SU-DHL-6 (cell line): ENCODE data around the gene PRR7.

Experiments
- H2AFZ ChIP-seq: fragments of 200-600 bp; sonication (generic); 2 replicates; pipeline ENCODE4 v1.6.1; 2014; ENCODE audit warnings: low read depth, mild to moderate bottlenecking, moderate library complexity, mixed read lengths, antibody characterized with exemption, low read length; ENCODE audit not compliant: severe bottlenecking
- H3F3A ChIP-seq: fragments of 200-600 bp; shearing (Covaris generic); 2 replicates; pipeline ENCODE4 v1.6.0; 2016; ENCODE audit warnings: antibody characterized with exemption, mild to moderate bottlenecking; ENCODE audit not compliant: insufficient read depth
- H3K27ac ChIP-seq: fragments of 200-600 bp; sonication (generic); 2 replicates; pipeline ENCODE4 v1.5.1; 2016; ENCODE audit warnings: low read depth, mild to moderate bottlenecking, low read length, moderate library complexity, mixed read lengths
- H3K27me3 ChIP-seq: fragments of 200-600 bp; sonication (generic), shearing (Covaris generic); 2 replicates; pipeline ENCODE4 v1.6.0; 2014; ENCODE audit warnings: mild to moderate bottlenecking, low read length
- H3K36me3 ChIP-seq: fragments of 200-600 bp; sonication (generic); 2 replicates; pipeline ENCODE4 v1.6.1; 2014; ENCODE audit warnings: mild to moderate bottlenecking, low read length, mixed read lengths
- H3K4me2 ChIP-seq: fragments of 300-600, 200-600 bp; shearing (Covaris generic), sonication (generic); 2 replicates; pipeline ENCODE4 v1.6.0; 2014; ENCODE audit warnings: low read length, low read depth, mild to moderate bottlenecking; ENCODE audit not compliant: poor library complexity, severe bottlenecking
- H3K4me3 ChIP-seq: fragments of 200-600 bp; sonication (generic); 2 replicates; pipeline ENCODE4 v1.5.1; 2014; ENCODE audit warnings: antibody characterized with exemption, low read length, mild to moderate bottlenecking, mixed read lengths; ENCODE audit not compliant: insufficient read depth, poor library complexity, severe bottlenecking
- H3K79me2 ChIP-seq: fragments of 200-600 bp; sonication (generic); 2 replicates; pipeline ENCODE4 v1.6.1; 2014; ENCODE audit warnings: mild to moderate bottlenecking, low read length, moderate library complexity; ENCODE audit not compliant: insufficient read depth
- H3K9ac ChIP-seq: fragments of 200-600 bp; sonication (generic); 2 replicates; pipeline ENCODE4 v1.7.0; 2014; ENCODE audit warnings: mild to moderate bottlenecking, low read length
- H3K9me2 ChIP-seq: fragments of 200-600 bp; sonication (generic); replicated peaks from 2 replicates; pipeline ENCODE4 v1.6.1; 2014; ENCODE audit warnings: low read length; ENCODE audit not compliant: insufficient read depth
- H3K9me3 ChIP-seq: fragments of 200-600 bp; sonication (generic); 2 replicates; pipeline ENCODE4 v1.6.1; 2014; ENCODE audit warnings: low read length, mixed read lengths; ENCODE audit not compliant: insufficient read depth
- H4K20me1 ChIP-seq: fragments of 200-600 bp; sonication (generic); 2 replicates; pipeline ENCODE4 v1.6.1; 2014; ENCODE audit warnings: low read depth, mild to moderate bottlenecking, antibody characterized with exemption, low read length, moderate library complexity, mixed read lengths
- CTCF ChIP-seq: fragments of 200-600 bp; sonication (generic); IDR thresholded peaks from one replicate; pipeline ENCODE4 v1.5.1; 2017; ENCODE audit warnings: antibody characterized with exemption, mild to moderate bottlenecking, low read length, moderate library complexity; ENCODE audit not compliant: insufficient read depth, poor library complexity, severe bottlenecking
- EZH2phosphoT487 ChIP-seq: fragments of 200-600 bp; sonication (generic), shearing (Covaris generic); conservative IDR thresholded peaks from 2 replicates; pipeline ENCODE4 v1.6.1; 2018; ENCODE audit warnings: mild to moderate bottlenecking, antibody characterized with exemption, low read length, moderate library complexity, mixed read lengths

Gene PRR7

GRCh38 chr5:177458912-177459350 is 12.3 kb downstream of the PRR7 start:
- H3F3A ChIP-seq = peaks cover 13% of the 10 kb centered on the region
- H3K9ac ChIP-seq = no peak overlapping the region
- no peaks in the 10 kb centered on the region for H3K36me3 ChIP-seq
- H3K79me2 ChIP-seq = no peaks in the 10 kb centered on the region
- H3K27ac ChIP-seq = no peak overlapping the region
- H3K27me3 ChIP-seq = no peaks in the 10 kb centered on the region
- no peak overlapping the region for H3K4me3 ChIP-seq
- no peak overlapping the region for H3K4me2 ChIP-seq
- no peak overlapping the region for H2AFZ ChIP-seq
- TF ChIP-seq EZH2phosphoT487 (no peak), CTCF (no peak)
- H3K9me2 ChIP-seq = no peaks in the 10 kb centered on the region
- H4K20me1 ChIP-seq = peaks cover under 1% of the 10 kb centered on the region; the same call in 1 of the 2 replicates
- H3K9me3 ChIP-seq = no peaks in the 10 kb centered on the region

GRCh38 chr5:177459357-177459756 is 12.7 kb downstream of the PRR7 start:
- TF ChIP-seq CTCF (no peak), EZH2phosphoT487 (no peak)
- Histone ChIP-seq H3K9ac (no peak overlapping the region), H3K27ac (no peak overlapping the region), H3K4me2 (no peak overlapping the region), H3K9me2 (no peaks in the 10 kb centered on the region), H3K9me3 (no peaks in the 10 kb centered on the region), H3K36me3 (no peaks in the 10 kb centered on the region), H2AFZ (no peak overlapping the region), H4K20me1 (no peaks in the 10 kb centered on the region), H3K27me3 (no peaks in the 10 kb centered on the region), H3K79me2 (no peaks in the 10 kb centered on the region), H3K4me3 (no peak overlapping the region), H3F3A (peaks cover 13% of the 10 kb centered on the region)

- TF ChIP-seq EZH2phosphoT487 (no peak), CTCF (no peak)
- peaks cover 13% of the 10 kb centered on the region for H3F3A ChIP-seq
- H3K9ac ChIP-seq = no peak overlapping the region
- H3K27ac ChIP-seq = no peak overlapping the region
- no peaks in the 10 kb centered on the region for H3K9me2 ChIP-seq
- H3K4me3 ChIP-seq = no peak overlapping the region
- H3K9me3 ChIP-seq = no peaks in the 10 kb centered on the region
- no peak overlapping the region for H3K4me2 ChIP-seq
- no peaks in the 10 kb centered on the region for H3K27me3 ChIP-seq
- H3K36me3 ChIP-seq = no peaks in the 10 kb centered on the region
- H2AFZ ChIP-seq = no peak overlapping the region
- no peaks in the 10 kb centered on the region for H4K20me1 ChIP-seq
- no peaks in the 10 kb centered on the region for H3K79me2 ChIP-seq
These were observed 13.4 kb downstream of the PRR7 start for GRCh38 chr5:177459819-177460628.
